ENCODE results near the gene EEFSEC.

EEFSEC gene

DNA sequence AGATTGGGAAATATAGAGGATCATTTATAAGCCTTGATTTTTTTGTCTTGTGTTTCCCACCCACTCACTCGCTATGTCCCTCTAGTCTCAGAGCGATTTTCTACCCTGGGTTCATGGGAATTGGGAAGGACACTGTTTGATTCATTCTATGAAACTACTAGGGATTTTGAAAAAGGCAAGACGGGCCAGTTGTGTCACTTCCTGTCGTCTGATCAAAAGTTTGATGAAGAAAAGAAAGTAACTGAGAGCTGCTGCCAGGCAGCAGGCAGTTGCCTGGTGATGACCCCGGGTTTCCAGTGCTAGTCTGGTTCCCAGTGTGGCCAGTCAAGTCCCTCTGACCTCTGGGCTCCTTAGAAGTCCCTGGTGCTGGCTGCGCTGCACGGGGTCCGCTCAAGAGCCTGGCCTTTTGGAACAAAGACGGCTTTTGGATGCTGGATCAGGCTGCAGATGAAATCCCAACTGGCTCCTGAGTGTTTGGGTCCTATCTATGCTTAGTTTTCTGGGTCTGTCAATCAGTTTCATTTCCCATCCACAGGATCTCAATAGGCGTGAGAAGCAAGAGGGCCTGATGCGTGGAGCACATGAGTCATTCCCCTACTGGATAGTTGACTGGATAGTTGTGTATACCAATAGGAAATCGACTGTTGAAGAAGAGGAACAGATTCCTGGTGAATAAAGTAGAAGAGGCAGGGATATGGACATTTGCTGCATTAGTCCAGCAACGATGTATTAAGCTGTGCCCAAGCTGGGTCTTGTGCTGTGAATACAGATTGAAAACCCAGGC is 89.7 kb downstream of the EEFSEC start:
- no peak overlapping the region for H3K4me3 ChIP-seq (ENCODE audit: control insufficient read depth, low read depth, low read length)
- DNase-seq (ENCODE audit: low read depth): no peak
- TF ChIP-seq, protein P1, sequence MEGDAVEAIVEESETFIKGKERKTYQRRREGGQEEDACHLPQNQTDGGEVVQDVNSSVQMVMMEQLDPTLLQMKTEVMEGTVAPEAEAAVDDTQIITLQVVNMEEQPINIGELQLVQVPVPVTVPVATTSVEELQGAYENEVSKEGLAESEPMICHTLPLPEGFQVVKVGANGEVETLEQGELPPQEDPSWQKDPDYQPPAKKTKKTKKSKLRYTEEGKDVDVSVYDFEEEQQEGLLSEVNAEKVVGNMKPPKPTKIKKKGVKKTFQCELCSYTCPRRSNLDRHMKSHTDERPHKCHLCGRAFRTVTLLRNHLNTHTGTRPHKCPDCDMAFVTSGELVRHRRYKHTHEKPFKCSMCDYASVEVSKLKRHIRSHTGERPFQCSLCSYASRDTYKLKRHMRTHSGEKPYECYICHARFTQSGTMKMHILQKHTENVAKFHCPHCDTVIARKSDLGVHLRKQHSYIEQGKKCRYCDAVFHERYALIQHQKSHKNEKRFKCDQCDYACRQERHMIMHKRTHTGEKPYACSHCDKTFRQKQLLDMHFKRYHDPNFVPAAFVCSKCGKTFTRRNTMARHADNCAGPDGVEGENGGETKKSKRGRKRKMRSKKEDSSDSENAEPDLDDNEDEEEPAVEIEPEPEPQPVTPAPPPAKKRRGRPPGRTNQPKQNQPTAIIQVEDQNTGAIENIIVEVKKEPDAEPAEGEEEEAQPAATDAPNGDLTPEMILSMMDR (IDR thresholded peaks at IDR 0.05; ENCODE audit: control insufficient read depth, insufficient read depth, low read depth, low read length, missing control alignments): no peak

DNA sequence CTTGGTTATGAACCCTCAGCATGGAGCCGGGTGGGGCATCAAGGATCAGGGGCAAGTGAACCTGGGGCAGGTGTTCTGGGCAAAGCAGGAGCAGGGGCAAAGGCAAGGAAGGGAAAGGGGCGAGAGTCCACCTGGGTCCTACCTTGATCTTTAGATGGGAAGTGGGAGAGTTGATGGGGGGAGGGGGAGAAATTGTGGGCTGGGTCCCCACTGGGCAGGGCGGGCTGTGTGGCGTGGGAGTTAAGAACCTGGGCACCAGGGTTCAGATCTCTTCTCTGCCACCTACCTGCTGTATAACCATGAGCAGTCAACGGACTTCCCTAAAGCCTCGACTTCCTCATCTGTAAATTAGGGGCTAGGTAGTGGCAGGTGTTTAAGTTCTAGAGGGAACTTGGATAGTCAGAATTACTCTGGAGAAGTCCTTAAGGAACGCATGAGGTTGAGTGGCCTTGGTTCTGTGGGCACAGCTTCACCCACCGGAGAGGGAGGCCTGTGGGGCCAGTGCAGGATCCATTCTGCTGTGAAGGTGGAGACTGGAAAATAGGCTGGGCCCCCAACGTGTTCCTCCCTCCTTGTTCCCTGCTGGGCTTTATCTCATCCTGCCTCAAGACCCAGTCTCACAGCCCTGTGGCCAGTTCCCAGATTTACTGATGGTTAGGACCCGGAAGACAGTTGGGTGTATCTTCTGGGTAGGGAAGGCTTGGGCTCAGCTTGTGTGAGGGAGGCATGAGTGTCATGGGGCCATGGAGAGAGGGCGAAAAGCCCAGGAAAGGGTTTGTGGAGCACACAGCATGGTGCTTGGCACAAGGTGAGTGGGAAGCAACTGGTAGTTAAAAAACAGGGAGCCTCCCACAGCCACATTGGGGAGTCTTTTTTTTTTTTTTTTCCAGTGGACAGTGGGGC is 90.6 kb downstream of the EEFSEC start:
- DNase-seq (ENCODE audit: low read depth): no peak
- no peak overlapping the region for H3K4me3 ChIP-seq (ENCODE audit: control insufficient read depth, low read depth, low read length)
- TF ChIP-seq, protein P1 (IDR thresholded peaks at IDR 0.05; ENCODE audit: control insufficient read depth, insufficient read depth, low read depth, low read length, missing control alignments): no peak

DNA sequence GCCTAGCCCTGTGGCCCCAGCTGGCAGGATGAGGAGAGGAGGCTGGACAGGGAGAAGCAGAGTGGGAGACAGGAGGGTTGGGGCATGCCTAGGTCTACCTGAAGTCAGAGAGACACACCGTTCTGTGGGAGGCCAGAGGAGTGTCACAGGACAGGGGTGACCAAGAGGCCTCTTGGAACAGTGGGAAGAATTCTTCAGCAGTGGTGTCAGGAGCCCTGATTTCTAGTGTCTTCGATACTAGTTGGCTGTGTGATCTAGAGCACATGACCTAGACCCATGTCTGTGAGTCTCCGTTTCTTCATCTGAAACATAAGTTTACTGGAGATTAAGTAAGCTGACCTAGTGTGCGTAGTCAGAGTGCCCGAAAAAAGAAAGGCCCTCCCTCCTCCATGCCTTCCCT is 92.2 kb downstream of the EEFSEC start:
- TF ChIP-seq, protein P1 (IDR thresholded peaks at IDR 0.05; ENCODE audit: control insufficient read depth, insufficient read depth, low read depth, low read length, missing control alignments): no peak
- DNase-seq (ENCODE audit: low read depth): no peak
- H3K4me3 ChIP-seq (ENCODE audit: control insufficient read depth, low read depth, low read length): no peak overlapping the region

DNA sequence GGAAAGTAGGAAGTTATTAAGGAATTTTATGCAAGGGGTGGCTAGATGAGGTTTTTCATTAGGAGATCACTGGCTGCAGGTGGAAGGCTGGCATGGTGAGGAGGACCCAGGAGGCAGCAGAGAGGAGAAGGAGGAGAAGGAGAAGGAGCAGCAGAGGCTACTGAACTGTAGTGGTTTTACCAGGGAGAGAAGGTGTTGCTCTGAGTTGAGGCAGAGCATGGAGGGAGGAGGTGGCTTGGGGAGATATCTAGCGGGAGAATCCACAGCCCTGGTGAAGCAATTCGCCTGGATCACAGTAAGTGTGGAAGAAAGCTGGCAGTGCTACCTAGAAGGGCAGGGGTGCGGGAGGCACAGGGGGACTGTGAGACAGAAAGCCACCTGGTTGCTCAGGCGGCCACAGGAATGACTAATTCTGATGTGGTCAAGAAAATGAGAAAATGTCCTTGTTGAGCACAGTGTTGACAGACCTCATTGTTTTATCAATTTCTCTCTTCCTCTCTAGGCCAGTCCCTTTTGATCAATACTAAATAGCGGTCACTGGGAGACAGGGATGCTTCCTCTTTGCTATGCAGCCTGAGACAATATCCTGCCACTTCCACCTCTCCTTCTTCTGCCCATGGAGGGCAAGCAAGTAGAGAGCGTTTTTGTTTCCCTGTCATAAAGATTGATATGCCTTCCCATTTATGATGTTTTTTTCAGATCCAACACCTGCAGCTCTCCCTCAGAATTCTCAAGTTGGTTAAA is 94.6 kb downstream of the EEFSEC start:
- DNase-seq (ENCODE audit: low read depth): no peak
- TF ChIP-seq, protein P1 (IDR thresholded peaks at IDR 0.05; ENCODE audit: control insufficient read depth, insufficient read depth, low read depth, low read length, missing control alignments): no peak
- no peak overlapping the region for H3K4me3 ChIP-seq (ENCODE audit: control insufficient read depth, low read depth, low read length)

DNA sequence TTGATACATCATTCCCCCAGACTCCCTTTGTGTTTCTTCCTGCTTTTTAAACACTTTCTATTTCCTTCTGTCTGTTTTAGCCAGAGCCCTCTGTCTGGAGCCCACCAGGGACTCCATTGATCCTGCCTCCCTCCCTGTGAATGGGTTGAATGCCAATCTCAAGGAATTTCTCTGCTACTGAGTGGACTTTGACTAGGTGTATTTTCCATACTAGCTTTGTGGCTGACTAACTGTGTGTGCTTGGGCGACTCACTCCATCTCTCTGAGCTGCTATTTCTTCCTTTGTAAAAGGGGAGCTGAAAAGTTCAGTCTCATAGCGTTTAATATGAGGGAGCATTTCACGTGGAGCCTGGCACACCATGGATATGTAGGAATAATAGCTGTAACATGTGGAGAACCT is 98.8 kb downstream of the EEFSEC start:
- no peak overlapping the region for H3K4me3 ChIP-seq (ENCODE audit: control insufficient read depth, low read depth, low read length)
- TF ChIP-seq, protein P1 (IDR thresholded peaks at IDR 0.05; ENCODE audit: control insufficient read depth, insufficient read depth, low read depth, low read length, missing control alignments): no peak
- no peak for DNase-seq (ENCODE audit: low read depth)

DNA sequence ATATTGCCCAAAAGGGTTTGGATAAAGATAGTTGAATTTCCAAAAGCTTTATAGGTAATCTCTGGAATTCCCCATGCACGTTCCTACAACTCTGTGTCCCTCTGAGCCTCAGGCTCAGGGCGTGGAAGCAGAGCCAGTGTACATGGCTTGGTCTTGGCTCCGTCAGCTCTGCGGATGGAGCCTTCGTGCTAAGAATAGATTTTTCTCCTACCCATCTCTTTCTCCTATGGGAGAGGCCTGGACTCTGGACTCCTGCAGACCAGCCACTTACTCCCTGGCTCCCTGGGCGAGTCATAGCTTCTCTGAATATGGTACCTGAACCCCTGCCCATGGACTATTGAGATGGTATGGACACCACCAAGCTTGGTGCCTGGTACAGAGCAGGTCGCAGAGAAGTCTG is 99.9 kb downstream of the EEFSEC start:
- DNase-seq (ENCODE audit: low read depth): no peak

More for the DNA sequence above, 99.9 kb downstream of the EEFSEC start:
- TF ChIP-seq, protein P1 (IDR thresholded peaks at IDR 0.05; ENCODE audit: control insufficient read depth, insufficient read depth, low read depth, low read length, missing control alignments): no peak
- H3K4me3 ChIP-seq (ENCODE audit: control insufficient read depth, low read depth, low read length): no peak overlapping the region

Measured in AG09309 (cell line).